Ishikawa (cell line): ENCODE measurements around the gene SLC6A20.

Source experiments
- RAD21 ChIP-seq: IDR thresholded peaks from 2 replicates; pipeline ENCODE4 v1.6.1; 2012; ENCODE audit warnings: low read depth
- YY1 ChIP-seq: IDR thresholded peaks from 2 replicates; pipeline ENCODE4 v1.6.1; 2012; ENCODE audit warnings: low read depth
- TF ChIP-seq, protein P1 (sequence below): IDR thresholded peaks from 2 replicates; pipeline ENCODE4 v1.6.1; 2012; ENCODE audit warnings: low read depth, mild to moderate bottlenecking

DNA sequence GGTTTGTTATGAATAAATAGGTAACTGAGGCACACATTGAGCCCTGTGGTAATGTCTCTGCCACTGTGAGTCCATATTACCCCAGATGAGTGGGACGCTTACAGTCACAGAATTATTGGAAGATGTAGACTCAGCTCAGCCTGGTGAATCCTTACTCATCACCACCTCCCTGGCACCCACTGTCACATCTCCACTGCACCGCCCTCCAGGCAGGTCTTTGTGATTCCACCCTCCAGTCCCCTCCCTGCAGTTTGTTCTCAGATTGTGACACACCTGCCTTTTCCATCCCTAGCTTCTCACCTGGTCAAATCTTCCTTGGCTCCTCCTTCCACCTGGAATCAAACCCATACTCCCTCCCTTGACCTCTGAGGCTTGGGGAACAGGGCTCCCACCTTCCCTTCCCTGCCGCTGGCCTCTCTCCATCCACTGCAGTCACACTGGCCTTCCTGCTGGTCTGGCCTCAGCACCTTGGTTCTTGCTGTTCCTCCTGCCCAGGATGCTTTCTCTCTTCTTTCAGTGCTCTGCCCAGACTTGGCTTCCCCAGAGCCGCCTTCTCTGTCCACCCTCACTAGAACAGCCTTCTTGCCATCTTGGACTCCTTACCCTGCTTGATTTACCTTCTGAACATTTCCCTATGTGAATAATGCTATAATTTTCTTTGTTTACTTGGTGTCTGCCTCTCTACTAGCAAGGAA lies 9.4 kb downstream of the SLC6A20 start:
- no peak for TF ChIP-seq YY1
- TF ChIP-seq, protein P1, sequence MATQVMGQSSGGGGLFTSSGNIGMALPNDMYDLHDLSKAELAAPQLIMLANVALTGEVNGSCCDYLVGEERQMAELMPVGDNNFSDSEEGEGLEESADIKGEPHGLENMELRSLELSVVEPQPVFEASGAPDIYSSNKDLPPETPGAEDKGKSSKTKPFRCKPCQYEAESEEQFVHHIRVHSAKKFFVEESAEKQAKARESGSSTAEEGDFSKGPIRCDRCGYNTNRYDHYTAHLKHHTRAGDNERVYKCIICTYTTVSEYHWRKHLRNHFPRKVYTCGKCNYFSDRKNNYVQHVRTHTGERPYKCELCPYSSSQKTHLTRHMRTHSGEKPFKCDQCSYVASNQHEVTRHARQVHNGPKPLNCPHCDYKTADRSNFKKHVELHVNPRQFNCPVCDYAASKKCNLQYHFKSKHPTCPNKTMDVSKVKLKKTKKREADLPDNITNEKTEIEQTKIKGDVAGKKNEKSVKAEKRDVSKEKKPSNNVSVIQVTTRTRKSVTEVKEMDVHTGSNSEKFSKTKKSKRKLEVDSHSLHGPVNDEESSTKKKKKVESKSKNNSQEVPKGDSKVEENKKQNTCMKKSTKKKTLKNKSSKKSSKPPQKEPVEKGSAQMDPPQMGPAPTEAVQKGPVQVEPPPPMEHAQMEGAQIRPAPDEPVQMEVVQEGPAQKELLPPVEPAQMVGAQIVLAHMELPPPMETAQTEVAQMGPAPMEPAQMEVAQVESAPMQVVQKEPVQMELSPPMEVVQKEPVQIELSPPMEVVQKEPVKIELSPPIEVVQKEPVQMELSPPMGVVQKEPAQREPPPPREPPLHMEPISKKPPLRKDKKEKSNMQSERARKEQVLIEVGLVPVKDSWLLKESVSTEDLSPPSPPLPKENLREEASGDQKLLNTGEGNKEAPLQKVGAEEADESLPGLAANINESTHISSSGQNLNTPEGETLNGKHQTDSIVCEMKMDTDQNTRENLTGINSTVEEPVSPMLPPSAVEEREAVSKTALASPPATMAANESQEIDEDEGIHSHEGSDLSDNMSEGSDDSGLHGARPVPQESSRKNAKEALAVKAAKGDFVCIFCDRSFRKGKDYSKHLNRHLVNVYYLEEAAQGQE = no peak
- no peak for TF ChIP-seq RAD21
